ENCODE data around the gene PLA2G4E.

DNA sequence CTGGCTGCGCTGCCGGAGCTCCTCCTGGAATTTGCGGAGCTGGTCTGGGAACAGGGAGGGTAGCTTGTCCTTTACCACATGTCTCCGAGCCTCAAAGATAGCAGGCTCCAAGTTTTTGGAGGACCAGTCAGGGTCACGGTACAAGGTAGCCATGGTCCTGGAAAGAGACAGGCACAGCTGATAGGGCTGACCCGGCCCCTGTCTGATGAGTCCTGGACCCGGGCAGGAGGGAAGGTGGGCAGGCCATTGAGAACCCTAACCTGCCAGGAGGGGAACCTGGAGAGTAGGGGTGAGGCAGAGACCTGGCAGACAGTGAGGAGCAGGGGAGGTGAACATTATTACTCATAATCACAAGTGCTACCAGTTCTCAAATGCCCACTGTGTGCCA lies 28.0 kb downstream of the PLA2G4E start:
- no peak for TF ChIP-seq POLR2A (IDR thresholded peaks at IDR 0.05)
- TF ChIP-seq CTCF (IDR thresholded peaks at IDR 0.05) = no peak

Measured in right lobe of liver (tissue), 4 donors.